Measurements from ENCODE around the gene CARHSP1.

CARHSP1 gene

DNA sequence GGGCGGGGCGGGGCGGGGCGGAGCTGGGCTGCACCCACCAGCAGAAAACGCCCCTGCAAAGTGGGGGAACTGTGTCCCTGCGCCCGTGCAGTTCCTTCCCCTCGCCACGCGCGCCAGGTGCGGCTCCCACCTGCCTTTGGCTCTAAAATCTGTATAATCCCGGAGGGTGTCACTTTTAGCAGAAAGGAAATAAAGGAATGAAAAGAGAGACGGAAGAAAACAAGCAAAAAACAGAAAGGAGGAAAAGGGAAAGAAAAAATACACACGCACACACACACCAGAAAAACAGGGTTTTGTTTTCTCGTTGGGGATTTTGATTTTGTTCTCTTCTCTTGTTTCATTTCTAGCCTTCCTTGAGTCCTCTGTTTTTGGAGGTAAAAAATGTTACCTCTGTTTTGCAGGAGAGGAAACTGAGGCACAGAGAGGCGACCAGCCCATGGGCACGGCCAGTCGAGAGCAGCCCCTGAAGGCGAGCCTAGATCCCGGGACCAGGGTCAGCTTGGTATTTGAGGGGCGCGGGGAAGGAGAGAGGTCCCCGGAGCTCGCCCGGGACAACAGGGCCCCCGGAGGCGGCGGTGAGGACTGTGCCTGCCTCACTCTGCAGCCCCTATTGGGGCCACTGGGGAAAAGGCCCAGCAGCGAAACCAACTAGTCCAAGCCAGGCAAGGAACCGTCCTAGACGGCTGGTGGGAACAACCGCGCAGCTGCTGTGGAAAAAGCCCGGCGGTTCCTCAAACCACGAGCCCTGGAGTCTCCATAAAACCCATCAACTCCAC, 594 bp upstream of the CARHSP1 start:
- DNase-seq, result no peak

DNA sequence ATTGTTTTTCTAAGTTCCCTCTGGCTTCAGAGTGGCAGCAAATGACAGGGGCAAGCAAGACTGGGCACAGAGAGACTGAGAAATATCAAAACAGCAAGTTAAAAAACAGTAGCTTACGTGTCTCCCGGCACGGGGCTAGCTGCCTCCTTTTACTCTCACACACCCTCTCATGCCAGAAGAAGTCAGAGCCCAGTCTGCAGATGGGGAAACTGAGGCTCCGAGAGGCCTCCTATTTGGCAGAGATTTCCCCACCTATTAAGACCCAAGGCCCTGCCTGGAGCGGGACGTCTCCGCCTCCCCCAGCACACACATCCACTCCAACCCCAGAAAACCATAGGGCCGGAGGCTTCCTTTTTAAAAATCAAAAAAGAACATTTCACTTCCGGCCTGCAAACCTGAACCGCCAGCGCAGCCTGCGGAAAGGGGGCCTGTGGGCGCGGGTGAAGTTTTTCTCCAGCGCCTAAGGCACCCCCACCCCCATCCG, 832 bp downstream of the CARHSP1 start:
- no peak for DNase-seq

DNA sequence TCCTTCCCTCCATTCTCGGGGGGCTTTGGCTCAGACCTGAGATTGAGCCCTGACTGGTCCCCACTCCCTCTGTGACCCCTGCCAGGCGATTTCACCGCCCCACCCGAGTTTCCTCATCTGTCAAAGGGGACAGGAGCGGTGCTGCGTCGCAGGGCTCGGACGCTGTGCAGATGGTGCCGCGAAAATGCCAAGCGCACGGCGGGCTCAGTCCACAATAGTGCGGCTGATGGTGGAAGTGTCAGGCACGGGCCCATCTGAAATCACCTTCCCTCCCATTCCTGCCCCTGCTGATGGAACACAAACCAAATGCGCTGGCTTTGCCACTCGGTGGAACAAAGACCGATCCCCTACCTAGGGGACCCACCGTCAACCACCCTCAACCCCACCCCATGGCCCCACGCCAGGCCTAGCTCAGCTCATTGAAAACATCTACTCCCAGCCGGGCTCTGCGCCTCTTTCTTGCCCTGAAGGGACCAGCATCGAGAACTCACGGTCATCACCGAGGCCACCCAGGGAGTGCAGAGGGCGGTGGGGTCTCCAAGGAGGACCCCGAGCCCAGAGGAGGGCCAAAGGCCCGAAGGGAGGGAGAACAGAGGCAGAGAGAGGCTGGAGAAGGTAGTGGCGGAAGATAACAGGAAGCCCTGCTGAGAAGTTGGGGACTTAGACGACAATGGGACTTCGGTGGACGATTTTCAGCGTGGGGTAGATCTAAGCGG, 1.4 kb downstream of the CARHSP1 start:
- no peak for DNase-seq

DNA sequence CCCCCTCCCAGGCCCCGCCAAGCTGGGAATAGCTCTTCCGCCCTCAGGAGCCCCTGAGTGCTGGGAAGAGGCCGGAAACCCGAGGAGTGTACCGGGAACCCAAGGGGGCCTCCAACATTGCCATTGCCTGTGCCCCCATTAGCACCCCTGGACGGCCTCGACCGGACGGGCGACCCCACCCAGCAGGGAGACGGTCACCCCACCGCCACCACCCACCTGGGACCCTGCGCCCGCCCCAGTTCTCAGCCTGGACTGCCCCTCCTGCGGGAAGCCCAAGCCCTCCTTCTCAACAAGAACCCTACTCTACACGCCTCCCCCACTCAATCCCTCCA, 2.0 kb downstream of the CARHSP1 start:
- DNase-seq, result no peak

DNA sequence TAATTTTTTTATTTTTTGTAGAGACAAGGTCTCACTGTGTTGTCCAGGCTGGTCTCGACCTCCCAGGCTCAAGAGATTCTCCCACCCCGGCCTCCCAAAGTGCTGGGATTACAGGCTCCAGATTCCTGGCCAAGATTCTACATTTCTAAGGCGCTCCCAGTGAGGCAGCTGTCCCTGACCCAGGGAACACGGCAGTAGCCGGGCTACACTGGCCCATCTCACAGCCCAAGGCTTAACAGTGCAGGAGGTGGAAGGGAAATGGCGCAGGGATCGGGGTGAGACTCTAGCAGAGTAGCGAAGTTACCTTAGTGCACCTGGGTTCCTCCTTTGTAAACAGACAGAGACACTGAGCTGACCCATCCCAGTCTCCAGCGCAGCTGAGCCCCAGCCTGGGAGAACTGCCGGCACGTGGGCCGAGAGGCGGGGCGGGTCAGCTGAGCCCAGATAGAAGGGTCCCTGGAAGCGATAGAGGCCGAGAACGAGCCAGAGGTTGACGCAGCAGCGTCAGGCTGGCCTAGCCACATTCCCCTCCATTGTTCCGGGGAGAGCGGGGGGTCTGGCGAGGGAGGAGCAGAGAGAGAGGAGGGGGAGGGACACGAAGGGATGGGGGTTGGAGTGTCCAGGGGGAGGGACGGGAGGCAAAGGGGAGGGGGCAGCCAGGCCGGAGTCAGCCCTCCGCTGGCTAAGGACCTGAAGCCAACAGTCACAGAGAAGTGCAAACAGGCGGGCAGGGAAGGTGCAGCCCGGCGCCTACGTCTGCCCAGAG, 2.5 kb downstream of the CARHSP1 start:
- no peak for DNase-seq

DNA sequence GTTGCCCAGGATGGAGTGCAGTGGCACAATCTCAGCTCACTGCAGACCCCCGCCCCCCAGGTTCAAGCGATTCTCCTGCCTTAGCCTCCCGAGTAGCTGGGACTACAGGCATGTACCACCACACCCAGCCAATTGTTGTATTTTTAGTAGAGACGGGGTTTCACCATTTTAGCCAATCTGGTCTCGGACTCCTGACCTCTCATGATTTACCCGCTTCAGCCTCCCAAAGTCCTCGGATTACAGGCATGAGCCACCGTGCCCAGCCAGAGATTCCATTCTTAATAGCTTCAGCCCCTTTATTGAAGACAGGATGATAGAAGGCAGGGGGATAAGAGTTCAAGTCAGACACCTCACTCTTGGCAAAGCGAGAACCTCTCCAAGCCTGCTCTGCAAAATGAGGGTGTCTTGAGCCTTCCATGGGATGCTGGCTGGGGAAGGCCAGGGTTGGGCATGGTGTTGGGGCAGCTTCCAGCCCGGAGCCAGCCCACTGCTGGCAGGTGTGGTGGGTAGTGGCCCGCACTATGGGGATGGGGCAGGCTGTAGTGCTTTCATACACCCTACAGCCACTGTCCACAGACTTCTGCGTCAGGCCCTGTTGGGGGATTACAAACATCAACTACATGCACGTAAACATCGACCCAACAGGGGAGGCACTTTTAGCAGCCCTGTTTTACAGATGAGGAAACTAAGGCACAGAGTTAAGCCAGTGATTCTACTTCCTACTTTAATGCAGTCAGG, 3.5 kb downstream of the CARHSP1 start:
- DNase-seq, result no peak

DNA sequence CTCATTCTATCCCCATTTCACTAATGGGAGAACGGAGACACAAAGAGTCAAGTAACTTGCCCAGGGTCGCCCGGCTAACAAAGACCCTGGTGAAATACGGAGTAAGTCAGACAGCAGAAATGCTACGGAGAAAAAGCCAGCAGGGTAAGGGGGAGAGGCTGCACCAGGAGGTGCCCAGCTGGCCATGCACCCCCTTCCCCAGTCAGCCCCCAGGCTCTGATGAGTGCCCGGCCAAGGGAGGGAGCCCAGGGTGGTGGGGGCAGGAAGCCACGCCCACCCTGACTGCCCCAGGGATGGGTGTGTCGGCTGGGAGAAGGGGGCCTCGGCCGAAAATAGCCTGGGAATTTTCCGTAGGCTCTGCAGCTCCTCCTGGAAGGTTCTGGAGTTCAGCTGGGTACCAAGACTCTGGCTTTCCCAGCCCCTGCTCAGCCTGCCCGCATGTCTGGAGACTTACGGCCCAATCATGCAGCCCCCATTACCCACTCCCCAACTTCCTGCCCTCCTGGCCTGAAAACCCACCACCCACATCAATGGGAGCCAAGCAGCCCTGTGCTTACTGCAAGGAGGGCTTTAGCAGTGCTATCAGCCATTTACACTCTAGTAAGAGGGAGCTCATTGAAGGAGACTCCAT, 4.2 kb downstream of the CARHSP1 start:
- no peak for DNase-seq

DNA sequence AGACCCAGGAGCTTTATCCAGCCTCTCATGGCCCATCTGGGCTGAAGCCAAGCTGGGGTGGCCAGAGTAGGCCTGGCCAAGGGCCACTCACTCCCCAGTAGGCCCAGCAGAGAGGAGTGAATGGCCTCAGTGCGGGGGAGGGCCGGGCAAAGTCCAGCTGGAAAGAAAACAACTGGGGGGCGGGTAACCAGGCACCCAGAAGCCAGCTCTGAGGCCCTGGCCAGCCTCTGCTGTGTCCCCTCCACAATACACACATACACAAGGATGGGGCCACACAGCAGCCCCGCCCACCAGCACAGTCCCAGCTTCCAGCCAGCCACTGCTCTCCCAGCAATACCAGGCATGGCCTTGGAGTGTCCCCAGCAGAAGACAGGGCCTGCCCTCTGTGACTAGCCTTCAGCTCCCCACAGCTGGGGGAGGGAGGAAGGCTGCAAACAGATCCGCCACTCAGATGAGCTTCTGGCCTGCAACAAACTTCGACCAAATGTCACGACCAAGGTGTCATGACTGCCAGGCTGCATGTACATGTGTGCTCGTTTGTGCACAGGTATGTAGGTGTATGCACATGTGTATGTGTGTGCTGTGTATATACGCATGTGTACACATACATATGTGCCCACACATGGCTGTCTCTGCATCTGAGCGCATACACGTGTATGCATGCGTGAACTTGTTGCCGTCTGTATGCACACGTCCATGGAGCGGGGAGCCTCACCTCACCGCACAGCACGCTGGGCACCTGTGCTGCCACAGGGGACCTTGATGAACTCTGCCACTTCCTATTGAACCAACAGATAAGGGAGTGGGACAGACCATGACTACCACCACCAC, 5.0 kb downstream of the CARHSP1 start:
- no peak for DNase-seq

DNA sequence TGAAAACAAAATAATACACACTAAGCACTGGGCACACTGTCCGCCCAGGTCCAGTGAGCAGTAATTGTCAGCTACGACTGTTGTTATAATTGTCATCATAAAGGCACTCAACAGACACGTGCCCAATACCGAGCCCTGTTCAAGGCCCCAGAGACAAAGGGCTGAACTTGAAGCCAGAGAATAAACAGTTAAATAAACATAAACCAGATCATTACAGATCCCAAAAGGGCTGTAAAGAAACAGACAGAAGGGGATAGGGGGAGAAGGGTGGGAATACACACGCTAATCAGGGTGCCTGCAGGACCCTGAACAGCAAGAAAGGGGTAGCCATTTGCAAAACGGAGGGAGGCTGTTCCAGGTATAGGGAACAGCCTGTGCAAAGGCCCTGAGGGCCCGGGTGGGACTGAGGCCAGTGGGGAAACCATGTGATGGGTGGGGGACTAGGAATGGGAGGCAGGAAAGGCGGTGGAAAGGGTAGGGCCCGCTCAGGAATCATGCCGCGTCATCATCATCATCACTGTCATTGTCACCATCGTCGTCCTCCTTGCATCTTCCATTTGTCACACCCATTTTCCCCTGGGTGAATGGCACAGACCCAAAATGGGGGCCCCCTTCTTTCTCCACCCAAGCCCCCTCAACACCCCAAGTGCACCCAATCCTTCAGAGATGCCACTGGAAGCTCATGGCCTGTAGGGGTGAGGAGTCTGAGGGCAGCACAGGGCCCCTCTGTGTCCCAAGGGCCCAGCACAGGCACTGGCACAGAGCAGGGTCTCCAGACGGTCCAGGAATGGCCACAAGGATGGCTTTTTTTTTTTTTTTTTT, 6.3 kb downstream of the CARHSP1 start:
- DNase-seq, result no peak

DNA sequence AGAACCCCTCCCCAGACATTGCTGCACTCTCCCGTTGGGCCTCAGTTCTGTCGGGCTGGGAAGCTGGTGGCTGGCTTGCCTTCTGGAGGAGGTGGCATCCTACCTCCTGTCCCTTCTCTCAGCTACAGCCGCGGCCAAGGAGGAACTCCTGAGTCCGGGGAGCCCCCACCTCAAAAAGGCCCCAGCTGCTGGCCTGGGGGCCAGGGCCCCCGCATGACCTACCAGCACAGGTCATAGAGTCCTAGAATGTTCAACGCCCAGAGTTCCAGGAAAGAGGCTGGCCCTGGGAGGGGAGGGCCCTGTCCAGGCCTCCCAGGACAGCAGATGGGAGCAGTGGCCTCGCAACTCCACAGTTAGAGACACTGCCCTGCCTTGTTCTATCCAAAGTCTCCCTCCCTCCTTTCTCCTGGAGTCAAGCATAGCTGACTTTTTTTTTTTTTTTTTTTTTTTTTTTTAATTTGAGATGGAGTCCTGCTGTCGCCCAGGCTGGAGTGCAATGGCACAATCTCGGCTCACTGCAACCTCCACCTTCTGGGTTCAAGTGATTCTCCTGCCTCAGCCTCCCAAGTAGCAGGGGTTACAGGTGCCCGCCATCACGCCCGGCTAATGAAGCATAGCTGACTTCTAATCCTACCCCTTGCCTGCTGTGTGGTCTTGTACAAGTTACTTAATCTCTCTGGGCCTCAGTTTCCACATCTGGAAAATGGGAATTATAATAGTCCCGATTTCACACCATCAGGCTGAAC, 7.1 kb downstream of the CARHSP1 start:
- DNase-seq, result no peak

DNA sequence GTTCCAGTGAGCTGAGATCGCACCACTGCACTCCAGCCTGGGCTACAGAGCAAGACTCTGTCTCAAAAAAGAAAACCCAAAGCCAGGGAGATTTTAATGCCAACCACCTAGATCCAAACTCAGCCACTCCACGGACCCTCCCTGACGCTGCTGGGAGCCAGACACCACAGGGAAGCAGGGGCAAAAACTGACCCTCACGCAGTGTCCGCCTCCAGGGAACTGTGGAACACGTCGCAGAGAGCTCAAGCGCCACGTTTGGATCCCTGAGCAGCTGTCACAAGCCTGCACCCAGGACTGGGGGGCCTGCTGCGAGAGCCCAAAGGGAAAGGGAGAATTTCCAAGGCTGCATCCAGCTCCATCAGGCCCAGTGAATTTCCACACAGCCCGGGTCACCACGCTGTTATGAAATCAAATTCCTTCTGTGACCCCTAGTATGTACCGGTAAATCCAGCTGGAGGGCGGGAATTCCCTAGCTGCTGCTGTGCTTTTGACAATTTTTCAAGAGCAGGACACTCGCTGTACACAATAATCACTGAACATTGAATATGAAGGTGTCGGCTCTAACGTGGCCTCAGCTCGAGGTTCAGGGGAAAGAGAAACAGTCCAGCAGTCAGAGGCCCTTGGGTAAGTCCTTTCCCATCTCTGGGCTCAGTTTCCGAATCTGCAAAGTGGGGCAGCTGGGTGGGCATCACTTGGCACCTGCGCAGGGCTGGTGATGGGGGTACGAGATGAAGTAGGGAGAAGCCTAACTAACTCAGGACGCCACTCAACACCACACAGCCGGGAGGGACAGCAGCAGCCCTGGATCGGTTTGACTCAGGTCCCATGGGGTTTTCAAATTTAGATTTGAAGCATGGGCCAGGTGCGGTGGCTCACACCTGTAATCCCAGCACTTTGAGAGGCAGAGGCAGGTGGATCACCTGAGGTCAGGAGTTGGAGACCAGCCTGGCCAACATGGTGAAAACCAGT, 8.6 kb downstream of the CARHSP1 start:
- no peak for DNase-seq

DNA sequence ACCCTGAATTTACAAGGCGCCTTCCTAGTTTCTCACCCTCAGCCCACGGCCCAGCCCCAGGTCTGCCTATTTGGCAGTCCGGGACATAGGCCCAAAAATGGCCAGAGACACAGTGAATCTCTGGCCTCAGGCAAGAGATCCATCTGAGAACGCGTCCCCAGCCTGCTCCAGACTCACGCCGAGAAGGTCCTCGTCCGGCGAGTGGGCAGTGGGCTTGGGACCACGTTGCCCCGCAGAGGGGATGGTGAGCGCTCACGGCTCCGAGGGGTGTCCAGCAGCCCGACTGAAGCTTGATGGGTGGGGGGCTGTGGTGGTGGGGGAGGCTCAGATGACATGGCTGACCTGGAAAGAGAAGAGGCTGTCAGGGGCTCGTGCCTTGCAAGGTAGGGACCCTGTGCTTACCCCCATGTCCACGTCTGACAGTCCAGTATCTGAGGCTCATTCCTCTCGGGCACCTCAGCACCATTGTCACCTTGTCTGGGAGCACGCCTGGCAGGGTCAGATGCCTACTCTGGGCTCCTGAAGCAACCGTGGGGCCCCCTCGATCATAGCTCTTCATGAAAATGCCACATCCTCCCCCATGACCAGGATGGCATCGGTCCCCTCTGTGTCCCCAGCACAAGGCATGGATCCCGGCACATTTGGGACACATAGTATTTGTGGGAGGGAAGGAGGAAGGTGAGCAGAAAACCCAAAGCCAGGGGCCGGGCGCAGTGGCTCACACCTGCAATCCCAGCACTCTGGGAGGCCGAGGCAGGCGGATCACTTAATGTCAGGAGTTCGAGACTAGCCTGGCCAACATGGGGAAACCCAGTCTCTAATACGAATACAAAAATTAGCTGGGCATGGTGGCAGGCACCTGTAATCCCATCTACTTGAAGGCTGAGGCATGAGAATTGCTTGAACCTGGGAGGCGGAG, 9.6 kb downstream of the CARHSP1 start:
- DNase-seq, result no peak

DNA sequence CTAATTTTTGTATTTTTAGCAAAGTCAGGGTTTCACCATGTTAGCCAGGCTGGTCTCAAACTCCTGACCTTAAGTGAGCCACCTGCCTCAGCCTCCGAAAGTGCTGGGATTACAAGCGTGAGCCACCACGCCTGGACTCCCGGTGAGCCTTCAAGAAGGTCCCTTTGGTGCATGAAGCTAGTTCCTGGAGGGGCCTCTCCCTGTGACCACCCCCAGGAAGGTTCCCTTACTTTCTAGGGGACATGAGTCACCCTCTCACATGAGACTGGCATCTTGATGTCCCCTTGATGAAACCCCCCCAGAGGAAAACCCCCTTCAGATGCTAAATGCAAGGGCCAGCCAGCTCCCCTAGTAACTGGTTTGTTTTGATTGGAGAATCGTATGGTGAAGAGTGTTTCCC, 12.8 kb downstream of the CARHSP1 start:
- no peak for DNase-seq

DNA sequence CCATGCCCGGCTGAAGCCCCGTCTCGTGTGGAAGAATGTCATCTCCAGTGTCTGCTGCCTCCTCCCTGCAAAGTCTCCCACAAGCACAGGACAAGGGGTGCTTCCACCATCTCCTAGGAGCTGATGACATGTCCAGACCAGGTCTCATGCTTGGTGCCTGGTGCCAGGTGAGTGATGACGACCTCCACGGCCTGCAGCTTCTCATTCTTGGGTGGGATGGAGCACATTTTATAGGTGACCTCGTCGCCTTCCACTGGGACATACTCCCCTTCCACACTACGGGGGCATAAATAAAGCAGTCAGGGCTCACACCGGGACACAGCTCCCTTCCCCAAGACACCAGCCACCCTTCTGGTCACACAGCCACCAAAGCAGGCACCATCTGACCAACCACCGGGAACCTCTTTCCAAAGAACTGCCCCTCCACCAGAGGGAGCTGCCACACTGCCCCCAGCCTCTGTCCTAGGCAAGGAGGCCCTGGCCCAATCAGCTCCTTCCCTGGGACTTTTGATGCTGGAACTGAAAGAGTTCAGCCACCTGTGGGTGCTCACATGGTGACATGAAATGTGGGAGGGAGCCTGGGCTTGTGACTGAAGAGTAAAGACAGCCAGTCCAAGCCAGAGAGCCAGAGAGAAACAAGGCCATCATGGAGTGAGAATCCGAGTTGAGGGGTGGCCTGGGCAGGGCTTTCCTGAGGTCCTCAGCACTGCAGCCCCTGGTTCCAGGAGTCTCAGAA, 13.6 kb downstream of the CARHSP1 start:
- no peak for DNase-seq

DNA sequence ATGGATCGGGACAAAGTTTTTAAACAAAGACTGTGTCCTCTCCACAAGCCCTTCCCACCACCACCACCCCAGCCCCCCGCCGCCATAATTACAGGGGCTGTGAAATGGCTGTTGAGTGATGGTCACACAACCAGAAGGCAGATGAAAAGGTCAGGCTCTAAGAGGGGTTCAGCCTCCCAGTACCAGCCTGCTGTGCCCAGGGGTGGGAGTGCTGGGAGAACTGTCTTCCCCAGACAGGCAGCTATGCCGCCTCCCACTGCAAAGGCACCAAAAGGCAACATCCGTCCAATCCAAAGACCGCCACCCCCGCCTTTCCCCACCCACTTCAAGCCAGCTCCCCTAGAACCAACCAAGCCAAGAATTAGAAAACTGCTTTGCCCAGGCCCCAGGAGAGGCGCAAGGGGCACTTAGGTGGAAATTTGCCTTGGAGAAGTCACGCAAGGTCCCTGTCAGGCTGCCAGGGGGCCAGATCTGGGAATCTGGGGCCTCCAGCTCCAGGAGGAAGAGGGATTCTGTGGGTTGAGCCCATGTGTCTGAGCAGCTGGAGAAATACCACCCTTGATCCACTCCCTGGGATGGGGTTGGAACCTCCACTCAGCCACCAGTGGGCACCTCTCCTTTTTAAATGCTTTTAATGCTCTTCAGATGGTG, 14.4 kb downstream of the CARHSP1 start:
- DNase-seq, result no peak

DNA sequence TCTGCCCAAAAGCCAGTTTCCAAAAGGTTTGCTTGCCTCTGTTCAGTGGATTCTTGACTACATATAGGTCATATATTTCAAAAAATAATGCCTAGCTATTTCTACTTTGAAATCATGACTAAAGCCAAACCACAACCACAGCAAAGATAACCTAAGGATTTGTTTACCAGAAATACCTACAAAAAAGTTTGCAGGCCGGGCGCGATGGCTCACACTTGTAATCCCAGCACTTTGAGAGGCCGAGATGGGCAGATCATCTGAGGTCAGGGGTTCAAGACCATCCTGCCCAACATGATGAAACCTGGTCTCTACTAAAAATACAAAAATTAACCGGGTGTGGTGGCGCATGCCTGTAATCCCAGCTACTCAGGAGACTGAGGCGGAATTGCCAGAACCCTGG, 15.2 kb downstream of the CARHSP1 start:
- no peak for DNase-seq
